RWPE1 (cell line): ENCODE measurements around the gene SYNDIG1.

Experiments
- CTCF ChIA-PET: fragments of 350-600 bp; sonication (Branson Sonifier 250); formaldehyde crosslinking; extraction: SDS; loops from one replicate; lab custom pipeline; 2021; lab: Yijun Ruan, JAX
- POLR2A ChIA-PET: fragments of 400-600 bp; formaldehyde crosslinking; extraction: SDS; loops from one replicate; lab custom pipeline; 2020; ENCODE audit warnings: antibody characterized with exemption; ENCODE audit not compliant: low non-redundant PET; lab: Yijun Ruan, JAX
- DNase-seq: peaks from one replicate; pipeline ENCODE4 v3.0.0; 2012; ENCODE audit warnings: low spot score
- H3K27ac ChIP-seq: fragments of 450-650 bp; 2 replicates; pipeline ENCODE4 v1.5.1; 2017
- TF ChIP-seq, protein P1 (sequence below): fragments of 450-650 bp; conservative IDR thresholded peaks from 2 replicates; pipeline ENCODE4 v1.5.1; 2017; ENCODE audit warnings: low read depth, mild to moderate bottlenecking

The SYNDIG1 gene

GRCh38 chr20:24579475-24579874, 110.0 kb downstream of the SYNDIG1 start:
- no peak for DNase-seq
- no peak overlapping the region for H3K27ac ChIP-seq
- TF ChIP-seq, protein P1, sequence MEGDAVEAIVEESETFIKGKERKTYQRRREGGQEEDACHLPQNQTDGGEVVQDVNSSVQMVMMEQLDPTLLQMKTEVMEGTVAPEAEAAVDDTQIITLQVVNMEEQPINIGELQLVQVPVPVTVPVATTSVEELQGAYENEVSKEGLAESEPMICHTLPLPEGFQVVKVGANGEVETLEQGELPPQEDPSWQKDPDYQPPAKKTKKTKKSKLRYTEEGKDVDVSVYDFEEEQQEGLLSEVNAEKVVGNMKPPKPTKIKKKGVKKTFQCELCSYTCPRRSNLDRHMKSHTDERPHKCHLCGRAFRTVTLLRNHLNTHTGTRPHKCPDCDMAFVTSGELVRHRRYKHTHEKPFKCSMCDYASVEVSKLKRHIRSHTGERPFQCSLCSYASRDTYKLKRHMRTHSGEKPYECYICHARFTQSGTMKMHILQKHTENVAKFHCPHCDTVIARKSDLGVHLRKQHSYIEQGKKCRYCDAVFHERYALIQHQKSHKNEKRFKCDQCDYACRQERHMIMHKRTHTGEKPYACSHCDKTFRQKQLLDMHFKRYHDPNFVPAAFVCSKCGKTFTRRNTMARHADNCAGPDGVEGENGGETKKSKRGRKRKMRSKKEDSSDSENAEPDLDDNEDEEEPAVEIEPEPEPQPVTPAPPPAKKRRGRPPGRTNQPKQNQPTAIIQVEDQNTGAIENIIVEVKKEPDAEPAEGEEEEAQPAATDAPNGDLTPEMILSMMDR: no peak
- ChIA-PET POLR2A (no interaction called here), CTCF (no interaction called here)

DNA sequence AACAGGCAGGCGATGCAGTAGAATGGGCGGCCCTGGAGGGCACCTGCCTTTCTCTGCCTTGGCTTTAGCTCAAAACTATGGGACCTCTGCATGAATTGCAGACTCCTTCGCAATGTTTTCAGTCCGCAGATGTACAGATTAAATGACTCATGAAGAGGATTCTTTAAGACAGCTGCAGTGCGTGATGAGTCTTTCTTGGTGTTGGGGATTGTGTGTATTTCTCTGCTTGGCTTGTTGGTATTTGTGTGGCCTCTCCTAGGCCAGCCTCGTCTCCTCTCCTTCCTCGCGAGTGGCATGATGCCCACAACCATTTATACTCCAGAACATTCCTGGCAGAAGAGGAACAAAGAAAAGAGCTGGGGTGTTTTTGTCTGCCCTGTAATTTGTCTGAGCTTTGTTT, 110.6 kb downstream of the SYNDIG1 start:
- no peak overlapping the region for H3K27ac ChIP-seq
- DNase-seq: no peak
- TF ChIP-seq, protein P1: no peak
- POLR2A ChIA-PET: no interaction called here
- CTCF ChIA-PET: no interaction called here

DNA sequence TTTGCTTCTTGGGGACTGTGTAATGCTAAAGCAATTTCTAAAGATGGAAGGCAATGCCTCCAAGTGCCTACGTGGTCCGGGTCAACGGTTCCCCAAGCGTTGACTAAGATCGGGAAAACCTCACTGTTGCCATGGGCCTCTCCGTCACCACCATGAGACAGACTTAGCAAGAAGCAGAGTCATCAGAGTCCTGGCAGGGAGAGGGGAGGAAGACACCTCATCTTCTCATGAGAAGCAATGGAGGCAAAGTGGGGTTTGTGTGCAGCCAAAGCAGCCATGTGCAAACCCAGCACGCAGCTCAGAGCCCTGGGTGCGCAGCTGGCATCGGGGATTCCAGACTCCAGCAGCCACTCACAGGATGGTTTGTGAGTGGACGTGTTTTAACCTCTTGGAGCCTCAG, 111.4 kb downstream of the SYNDIG1 start:
- TF ChIP-seq, protein P1: no peak
- no peak for DNase-seq
- no peak overlapping the region for H3K27ac ChIP-seq
- ChIA-PET CTCF (no interaction called here), POLR2A (interaction anchor here (0.7 kb wide), 1 partner anchor 213 kb away, joined by 3 read pairs; no protein-coding TSS in a partner anchor)

DNA sequence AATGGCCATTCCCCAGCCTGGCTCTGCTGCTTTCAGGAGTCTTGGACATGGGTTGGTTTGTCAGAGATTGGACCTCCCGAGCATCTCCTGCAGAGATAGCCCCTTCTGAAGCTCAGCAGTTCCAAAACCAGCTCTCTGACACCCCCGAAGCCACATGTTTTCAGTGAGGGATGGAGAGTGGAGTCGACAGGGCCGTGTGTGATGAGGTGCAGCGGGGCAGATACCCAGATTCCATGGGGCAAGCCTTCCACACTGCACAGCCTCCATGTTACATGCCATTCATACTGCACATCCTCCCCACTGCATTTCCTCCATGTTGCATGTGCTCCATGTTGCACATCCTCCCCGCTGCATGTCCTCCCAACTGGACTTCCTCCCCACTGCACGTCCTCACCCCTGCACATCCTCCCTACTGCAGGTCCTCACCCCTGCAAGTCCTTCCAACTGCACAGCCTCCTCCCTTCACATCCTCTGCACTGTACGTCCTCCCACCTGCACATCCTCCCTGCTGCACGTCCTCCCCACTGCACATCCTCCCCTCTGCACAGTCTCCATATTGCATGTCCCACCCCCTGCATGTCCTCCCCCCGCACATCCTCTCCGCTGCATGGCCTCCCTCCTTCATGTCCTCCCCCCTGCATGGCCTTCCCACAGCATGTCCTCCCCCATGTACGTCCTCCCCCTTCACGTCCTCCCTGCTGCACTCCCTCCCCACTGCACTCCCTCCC, 112.2 kb downstream of the SYNDIG1 start:
- no peak for DNase-seq
- POLR2A ChIA-PET: no interaction called here
- TF ChIP-seq, protein P1: no peak
- H3K27ac ChIP-seq: no peak overlapping the region
- CTCF ChIA-PET: no interaction called here

DNA sequence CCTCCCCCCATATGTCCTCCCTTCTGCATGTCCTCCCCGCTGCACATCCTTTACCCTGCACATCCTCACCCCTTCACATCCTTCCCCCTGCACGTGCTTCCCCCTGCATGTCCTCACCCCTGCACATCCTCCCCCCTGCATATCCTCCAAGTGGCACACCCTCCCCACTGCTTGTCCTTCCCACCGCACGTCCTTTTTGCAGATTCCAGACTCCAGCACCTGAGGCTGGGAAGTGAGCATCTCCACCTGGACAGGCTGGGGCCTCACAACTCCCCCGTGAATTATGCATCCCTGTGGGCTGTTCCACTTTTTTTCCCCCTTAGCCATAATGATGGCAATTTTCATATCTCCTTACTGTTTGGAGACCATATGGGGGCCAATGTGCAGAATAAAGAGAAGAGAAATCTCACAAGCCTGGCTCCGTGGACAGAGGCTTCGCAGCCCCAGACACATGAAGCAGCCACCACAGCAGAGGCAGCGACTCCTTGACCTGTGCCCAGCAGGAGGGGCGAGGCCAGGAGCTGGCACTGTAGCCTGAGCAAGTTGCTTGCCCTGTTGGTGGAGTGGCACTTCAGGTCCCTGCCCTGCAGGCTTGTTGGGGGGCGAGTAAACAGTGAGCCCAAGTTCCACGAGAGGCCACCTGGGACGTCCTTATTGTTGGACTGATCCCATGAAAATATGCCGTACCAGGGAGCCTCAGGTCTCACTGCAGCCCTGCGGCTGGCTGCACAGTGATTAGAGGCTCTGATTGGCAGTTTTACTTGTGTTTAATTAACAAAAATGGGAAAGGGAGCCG, 113.1 kb downstream of the SYNDIG1 start:
- DNase-seq: no peak
- no peak overlapping the region for H3K27ac ChIP-seq
- ChIA-PET POLR2A (no interaction called here), CTCF (no interaction called here)
- TF ChIP-seq, protein P1: no peak

GRCh38 chr20:24583169-24583792, 113.9 kb downstream of the SYNDIG1 start:
- DNase-seq: no peak
- TF ChIP-seq, protein P1: no peak
- no peak overlapping the region for H3K27ac ChIP-seq
- CTCF ChIA-PET: no interaction called here
- POLR2A ChIA-PET: no interaction called here
